HEK293 (cell line): ENCODE measurements around the gene ABR.
A peak's percentile ranks its signal among the peaks of the same experiment; 100 is the strongest.

Experiments
- CTCF ChIA-PET: fragments of 350-600 bp; formaldehyde crosslinking; extraction: SDS; loops from one replicate; lab custom pipeline; 2021; ENCODE audit warnings: antibody characterized with exemption; lab: Yijun Ruan, JAX
- POLR2A ChIA-PET: fragments of 300-600 bp; formaldehyde crosslinking; extraction: SDS; loops from one replicate; lab custom pipeline; 2020; ENCODE audit warnings: antibody characterized with exemption, inconsistent platforms; lab: Yijun Ruan, JAX
- H3K27ac ChIP-seq: fragments of 200-500 bp; sonication (Bioruptor generic); 2 replicates; pipeline ENCODE4 v1.5.1; 2014; ENCODE audit warnings: low read depth, low read length, control low read depth, inconsistent platforms; ENCODE audit errors: extremely low read depth
- H3K36me3 ChIP-seq, 2 experiments: fragments of 200-500 bp in 1 of 2; sonication (Bioruptor generic) in 1 of 2; 1 replicate in 1 of 2; 2 replicates in 1 of 2; pipeline ENCODE4 v1.5.1; 2014 to 2017; ENCODE audit warnings: inconsistent platforms in 2 of 2, low read length in 2 of 2; ENCODE audit not compliant: control insufficient read depth in 2 of 2, insufficient read depth in 1 of 2
- H3K4me1 ChIP-seq: fragments of 200-500 bp; sonication (Bioruptor generic); 2 replicates; pipeline ENCODE4 v1.5.1; 2014; ENCODE audit warnings: mild to moderate bottlenecking, low read length, inconsistent platforms; ENCODE audit not compliant: control insufficient read depth, insufficient read depth
- H3K4me3 ChIP-seq: 2 replicates; pipeline ENCODE4 v1.5.1; 2011; ENCODE audit warnings: low read depth, mild to moderate bottlenecking, control low read depth, low read length, moderate library complexity
- H3K9me3 ChIP-seq: fragments of 200-500 bp; sonication (Bioruptor generic); 2 replicates; pipeline ENCODE4 v1.5.1; 2014; ENCODE audit warnings: low read depth, low read length, inconsistent platforms; ENCODE audit not compliant: control insufficient read depth, insufficient read depth
- BCL11B ChIP-seq: fragments of 450-650 bp; formaldehyde crosslinking; IDR thresholded peaks from 2 replicates; pipeline ENCODE4 v1.5.1; 2016; ENCODE audit warnings: low read depth, missing biosample characterization, missing genetic modification characterization
- HOXD13 ChIP-seq: sonication (generic); formaldehyde crosslinking; IDR thresholded peaks from 2 replicates; pipeline ENCODE4 v1.8.0; 2022; ENCODE audit warnings: missing genetic modification reagents, borderline replicate concordance
- SETDB1 ChIP-seq: IDR thresholded peaks from one replicate; pipeline ENCODE4 v1.6.1; 2017; ENCODE audit warnings: mild to moderate bottlenecking, low read length, moderate library complexity, mixed read lengths; ENCODE audit not compliant: insufficient read length
- SP7 ChIP-seq: fragments of 450-650 bp; formaldehyde crosslinking; IDR thresholded peaks from 2 replicates; pipeline ENCODE4 v1.5.1; 2016; ENCODE audit warnings: missing biosample characterization, missing genetic modification characterization
- TCF7L2 ChIP-seq: IDR thresholded peaks from 2 replicates; pipeline ENCODE4 v1.6.1; 2011; ENCODE audit warnings: low read depth, mild to moderate bottlenecking, inconsistent platforms, low read length, moderate library complexity, borderline replicate concordance
- ZBTB48 ChIP-seq: fragments of 450-650 bp; formaldehyde crosslinking; IDR thresholded peaks from 2 replicates; pipeline ENCODE4 v1.5.1; 2016; ENCODE audit warnings: missing biosample characterization, missing genetic modification characterization
- ZNF174 ChIP-seq: fragments of 450-650 bp; formaldehyde crosslinking; IDR thresholded peaks from 2 replicates; pipeline ENCODE4 v1.5.0; 2017; ENCODE audit warnings: missing biosample characterization, mild to moderate bottlenecking, missing genetic modification characterization
- ZNF23 ChIP-seq: fragments of 450-650 bp; formaldehyde crosslinking; IDR thresholded peaks from 2 replicates; pipeline ENCODE4 v1.5.1; 2016; ENCODE audit warnings: missing biosample characterization, missing genetic modification characterization, borderline replicate concordance
- ZNF404 ChIP-seq: fragments of 450-650 bp; formaldehyde crosslinking; IDR thresholded peaks from 2 replicates; pipeline ENCODE4 v1.5.1; 2017; ENCODE audit warnings: missing biosample characterization, missing genetic modification characterization
- ZNF426 ChIP-seq: fragments of 450-650 bp; formaldehyde crosslinking; IDR thresholded peaks from 2 replicates; pipeline ENCODE4 v1.5.1; 2017; ENCODE audit warnings: missing biosample characterization, missing genetic modification characterization, mild to moderate bottlenecking, inconsistent platforms, moderate library complexity
- ZNF610 ChIP-seq: fragments of 450-650 bp; formaldehyde crosslinking; IDR thresholded peaks from 2 replicates; pipeline ENCODE4 v1.5.1; 2016; ENCODE audit warnings: missing biosample characterization, missing genetic modification characterization, borderline replicate concordance
- ZNF621 ChIP-seq: fragments of 450-650 bp; formaldehyde crosslinking; IDR thresholded peaks from 2 replicates; pipeline ENCODE4 v1.5.1; 2017; ENCODE audit warnings: missing biosample characterization, missing genetic modification characterization
- TF ChIP-seq, protein P1 (sequence below): fragments of 450-650 bp; formaldehyde crosslinking; IDR thresholded peaks from 2 replicates; pipeline ENCODE4 v1.5.1; 2016; ENCODE audit warnings: missing biosample characterization, missing genetic modification characterization
- TF ChIP-seq, protein P2 (sequence below): fragments of 450-650 bp; formaldehyde crosslinking; IDR thresholded peaks from 2 replicates; pipeline ENCODE4 v1.5.1; 2016; ENCODE audit warnings: missing biosample characterization, missing genetic modification characterization
- TF ChIP-seq, protein P3 (sequence below): fragments of 450-650 bp; formaldehyde crosslinking; IDR thresholded peaks from 2 replicates; pipeline ENCODE4 v1.5.1; 2016; ENCODE audit warnings: missing biosample characterization, missing genetic modification characterization
- TF ChIP-seq, protein P4 (sequence below): fragments of 450-650 bp; formaldehyde crosslinking; IDR thresholded peaks from 2 replicates; pipeline ENCODE4 v1.5.1; 2016; ENCODE audit warnings: missing biosample characterization, missing genetic modification characterization

ABR gene

DNA sequence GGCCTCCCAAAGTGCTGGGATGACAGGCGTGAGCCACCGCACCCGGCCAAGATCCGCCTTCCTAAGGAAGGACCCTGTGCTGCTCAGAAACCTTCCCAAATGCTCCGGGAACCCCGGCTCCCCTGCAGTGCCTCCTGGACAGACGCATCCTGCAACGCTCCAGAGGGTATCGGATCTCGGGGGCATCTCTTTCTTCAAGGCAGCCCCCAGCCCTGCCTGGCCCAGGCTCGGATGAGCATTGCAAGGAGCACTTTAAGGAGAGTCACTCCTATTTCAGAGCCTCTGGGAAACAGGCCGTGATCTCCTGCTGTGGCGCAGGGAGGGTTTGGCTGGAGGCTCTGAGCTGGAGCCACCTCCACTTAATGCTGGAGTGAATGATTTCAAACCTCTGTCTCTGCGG lies 17.2 kb upstream of the ABR start:
- Histone ChIP-seq H3K9me3 (no peaks in the 10 kb centered on the region), H3K4me1 (peaks cover 2% of the 10 kb centered on the region; the same call in 1 of the 2 replicates), H3K36me3 (no peaks in the 10 kb centered on the region; a peak in 1 of 3 replicates), H3K27ac (no peak overlapping the region), H3K4me3 (no peak overlapping the region)
- TF ChIP-seq ZNF621 (tag by site-specific recombination) (no peak), HOXD13 (CRISPR knock-in tag) (no peak), SP7 (tag by site-specific recombination) (no peak), ZNF23 (tag by site-specific recombination) (no peak), ZNF174 (tag by site-specific recombination) (no peak), ZNF404 (tag by site-specific recombination) (no peak), ZNF426 (tag by site-specific recombination) (no peak), TCF7L2 (no peak), ZBTB48 (tag by site-specific recombination) (no peak), ZNF610 (tag by site-specific recombination) (no peak), BCL11B (no peak)
- TF ChIP-seq, protein P1, sequence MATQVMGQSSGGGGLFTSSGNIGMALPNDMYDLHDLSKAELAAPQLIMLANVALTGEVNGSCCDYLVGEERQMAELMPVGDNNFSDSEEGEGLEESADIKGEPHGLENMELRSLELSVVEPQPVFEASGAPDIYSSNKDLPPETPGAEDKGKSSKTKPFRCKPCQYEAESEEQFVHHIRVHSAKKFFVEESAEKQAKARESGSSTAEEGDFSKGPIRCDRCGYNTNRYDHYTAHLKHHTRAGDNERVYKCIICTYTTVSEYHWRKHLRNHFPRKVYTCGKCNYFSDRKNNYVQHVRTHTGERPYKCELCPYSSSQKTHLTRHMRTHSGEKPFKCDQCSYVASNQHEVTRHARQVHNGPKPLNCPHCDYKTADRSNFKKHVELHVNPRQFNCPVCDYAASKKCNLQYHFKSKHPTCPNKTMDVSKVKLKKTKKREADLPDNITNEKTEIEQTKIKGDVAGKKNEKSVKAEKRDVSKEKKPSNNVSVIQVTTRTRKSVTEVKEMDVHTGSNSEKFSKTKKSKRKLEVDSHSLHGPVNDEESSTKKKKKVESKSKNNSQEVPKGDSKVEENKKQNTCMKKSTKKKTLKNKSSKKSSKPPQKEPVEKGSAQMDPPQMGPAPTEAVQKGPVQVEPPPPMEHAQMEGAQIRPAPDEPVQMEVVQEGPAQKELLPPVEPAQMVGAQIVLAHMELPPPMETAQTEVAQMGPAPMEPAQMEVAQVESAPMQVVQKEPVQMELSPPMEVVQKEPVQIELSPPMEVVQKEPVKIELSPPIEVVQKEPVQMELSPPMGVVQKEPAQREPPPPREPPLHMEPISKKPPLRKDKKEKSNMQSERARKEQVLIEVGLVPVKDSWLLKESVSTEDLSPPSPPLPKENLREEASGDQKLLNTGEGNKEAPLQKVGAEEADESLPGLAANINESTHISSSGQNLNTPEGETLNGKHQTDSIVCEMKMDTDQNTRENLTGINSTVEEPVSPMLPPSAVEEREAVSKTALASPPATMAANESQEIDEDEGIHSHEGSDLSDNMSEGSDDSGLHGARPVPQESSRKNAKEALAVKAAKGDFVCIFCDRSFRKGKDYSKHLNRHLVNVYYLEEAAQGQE (tag by site-specific recombination): no peak
- TF ChIP-seq, protein P2, sequence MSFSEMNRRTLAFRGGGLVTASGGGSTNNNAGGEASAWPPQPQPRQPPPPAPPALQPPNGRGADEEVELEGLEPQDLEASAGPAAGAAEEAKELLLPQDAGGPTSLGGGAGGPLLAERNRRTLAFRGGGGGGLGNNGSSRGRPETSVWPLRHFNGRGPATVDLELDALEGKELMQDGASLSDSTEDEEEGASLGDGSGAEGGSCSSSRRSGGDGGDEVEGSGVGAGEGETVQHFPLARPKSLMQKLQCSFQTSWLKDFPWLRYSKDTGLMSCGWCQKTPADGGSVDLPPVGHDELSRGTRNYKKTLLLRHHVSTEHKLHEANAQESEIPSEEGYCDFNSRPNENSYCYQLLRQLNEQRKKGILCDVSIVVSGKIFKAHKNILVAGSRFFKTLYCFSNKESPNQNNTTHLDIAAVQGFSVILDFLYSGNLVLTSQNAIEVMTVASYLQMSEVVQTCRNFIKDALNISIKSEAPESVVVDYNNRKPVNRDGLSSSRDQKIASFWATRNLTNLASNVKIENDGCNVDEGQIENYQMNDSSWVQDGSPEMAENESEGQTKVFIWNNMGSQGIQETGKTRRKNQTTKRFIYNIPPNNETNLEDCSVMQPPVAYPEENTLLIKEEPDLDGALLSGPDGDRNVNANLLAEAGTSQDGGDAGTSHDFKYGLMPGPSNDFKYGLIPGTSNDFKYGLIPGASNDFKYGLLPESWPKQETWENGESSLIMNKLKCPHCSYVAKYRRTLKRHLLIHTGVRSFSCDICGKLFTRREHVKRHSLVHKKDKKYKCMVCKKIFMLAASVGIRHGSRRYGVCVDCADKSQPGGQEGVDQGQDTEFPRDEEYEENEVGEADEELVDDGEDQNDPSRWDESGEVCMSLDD (tag by site-specific recombination): no peak
- TF ChIP-seq, protein P3, sequence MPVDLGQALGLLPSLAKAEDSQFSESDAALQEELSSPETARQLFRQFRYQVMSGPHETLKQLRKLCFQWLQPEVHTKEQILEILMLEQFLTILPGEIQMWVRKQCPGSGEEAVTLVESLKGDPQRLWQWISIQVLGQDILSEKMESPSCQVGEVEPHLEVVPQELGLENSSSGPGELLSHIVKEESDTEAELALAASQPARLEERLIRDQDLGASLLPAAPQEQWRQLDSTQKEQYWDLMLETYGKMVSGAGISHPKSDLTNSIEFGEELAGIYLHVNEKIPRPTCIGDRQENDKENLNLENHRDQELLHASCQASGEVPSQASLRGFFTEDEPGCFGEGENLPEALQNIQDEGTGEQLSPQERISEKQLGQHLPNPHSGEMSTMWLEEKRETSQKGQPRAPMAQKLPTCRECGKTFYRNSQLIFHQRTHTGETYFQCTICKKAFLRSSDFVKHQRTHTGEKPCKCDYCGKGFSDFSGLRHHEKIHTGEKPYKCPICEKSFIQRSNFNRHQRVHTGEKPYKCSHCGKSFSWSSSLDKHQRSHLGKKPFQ (tag by site-specific recombination): no peak
- TF ChIP-seq, protein P4, sequence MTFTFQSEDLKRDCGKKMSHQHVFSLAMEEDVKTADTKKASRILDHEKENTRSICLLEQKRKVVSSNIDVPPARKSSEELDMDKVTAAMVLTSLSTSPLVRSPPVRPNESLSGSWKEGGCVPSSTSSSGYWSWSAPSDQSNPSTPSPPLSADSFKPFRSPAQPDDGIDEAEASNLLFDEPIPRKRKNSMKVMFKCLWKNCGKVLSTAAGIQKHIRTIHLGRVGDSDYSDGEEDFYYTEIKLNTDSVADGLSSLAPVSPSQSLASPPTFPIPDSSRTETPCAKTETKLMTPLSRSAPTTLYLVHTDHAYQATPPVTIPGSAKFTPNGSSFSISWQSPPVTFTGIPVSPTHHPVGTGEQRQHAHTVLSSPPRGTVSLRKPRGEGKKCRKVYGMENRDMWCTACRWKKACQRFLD (tag by site-specific recombination): no peak
- CTCF ChIA-PET: interaction anchor here (0.6 to 7.3 kb wide), 4 partner anchors 9 to 139 kb away, joined by 3 to 84 read pairs (median 4); no protein-coding TSS in a partner anchor
- POLR2A ChIA-PET: no interaction called here

DNA sequence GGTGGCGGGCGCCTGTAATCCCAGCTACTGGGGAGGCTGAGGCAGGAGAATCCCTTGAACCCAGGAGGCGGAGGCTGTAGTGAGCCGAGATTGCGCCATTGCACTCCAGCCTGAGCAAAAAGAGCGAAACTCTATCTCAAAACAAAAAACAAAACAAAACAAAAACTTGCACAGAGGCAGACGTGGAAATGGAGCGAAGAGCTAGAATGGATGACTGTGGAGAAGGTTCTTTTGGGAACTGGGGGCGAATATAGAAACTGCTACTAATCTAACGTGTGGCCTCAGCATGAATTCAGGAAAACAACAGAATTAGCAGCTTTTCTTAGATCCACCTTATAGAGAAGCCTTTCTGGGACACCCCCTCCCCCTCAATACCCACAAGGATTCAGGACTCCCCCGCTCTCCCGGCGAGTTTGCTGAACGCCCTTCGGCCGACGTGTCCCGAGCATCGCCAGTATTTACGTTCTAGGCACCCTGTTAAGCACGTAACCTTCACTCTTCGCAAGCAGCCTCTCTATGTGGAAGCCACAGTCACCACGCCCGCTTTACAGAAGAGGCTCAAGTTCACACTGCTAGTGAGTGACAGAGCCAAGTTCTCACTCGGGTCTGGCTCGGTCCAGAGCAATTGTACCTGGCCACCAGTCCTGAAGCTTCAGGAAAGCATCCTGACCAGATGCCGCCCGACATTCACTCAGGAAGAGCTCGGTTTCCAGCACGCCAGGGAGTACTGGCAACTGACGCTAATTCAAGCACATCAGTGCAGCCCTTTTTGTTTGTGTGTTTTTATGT lies 13.3 kb upstream of the ABR start:
- Histone ChIP-seq H3K4me1 (no peaks in the 10 kb centered on the region), H3K9me3 (no peaks in the 10 kb centered on the region), H3K27ac (no peak overlapping the region), H3K4me3 (no peak overlapping the region), H3K36me3 (no peaks in the 10 kb centered on the region; a peak in 1 of 3 replicates)
- CTCF ChIA-PET: interaction anchor here (0.6 to 2.0 kb wide), 6 partner anchors 12 to 198 kb away, joined by 3 to 6 read pairs (median 4); no protein-coding TSS in a partner anchor
- POLR2A ChIA-PET: no interaction called here
- TF ChIP-seq SETDB1: no peak
- TF ChIP-seq, protein P3 (tag by site-specific recombination): peak; percentile 77; the same call in 1 of the 2 replicates
